Panc1 (cell line): ENCODE measurements around the gene ADAM11.

Experiments
- CTCF ChIP-seq: fragments of 450-650 bp; IDR thresholded peaks from 2 replicates; pipeline ENCODE4 v1.5.1; 2017; ENCODE audit warnings: mild to moderate bottlenecking
- POLR2AphosphoS5 ChIP-seq: IDR thresholded peaks from 2 replicates; pipeline ENCODE4 v1.6.1; 2012; ENCODE audit warnings: mild to moderate bottlenecking, low read depth, low read length, moderate library complexity
- REST ChIP-seq, 2 experiments: IDR thresholded peaks; 2 replicates each; pipeline ENCODE4 v1.6.1; 2011 to 2012; ENCODE audit warnings: low read depth in 2 of 2, control low read depth in 1 of 2, low read length in 1 of 2, mild to moderate bottlenecking in 1 of 2, moderate library complexity in 1 of 2; ENCODE audit not compliant: insufficient read depth in 1 of 2
- SIN3A ChIP-seq: IDR thresholded peaks from 2 replicates; pipeline ENCODE4 v1.6.1; 2012; ENCODE audit warnings: low read depth, mild to moderate bottlenecking, low read length, moderate library complexity, borderline replicate concordance; ENCODE audit not compliant: insufficient read depth
- TCF7L2 ChIP-seq: IDR thresholded peaks from 2 replicates; pipeline ENCODE4 v1.6.1; 2011; ENCODE audit warnings: mild to moderate bottlenecking, low read depth, low read length, inconsistent platforms

GRCh38 chr17:44807817-44808155 lies 49.0 kb downstream of the ADAM11 start:
- TF ChIP-seq CTCF (no peak), SIN3A (no peak), REST (IDR thresholded peaks at IDR 0.05; ENCODE audit: insufficient read depth in 1 of 2, low read depth in 2 of 2, low read length in 1 of 2) (no peak), TCF7L2 (no peak), POLR2AphosphoS5 (no peak)
